GM12878 (cell line): ENCODE results near the gene SRGAP2C.
"Not testable (repeated sequence)": the region's sequence is repeated elsewhere in the genome, so short reads cannot be mapped to it uniquely, and the experiment has no call there.

Experiments used
- CHD2 ChIP-seq: IDR thresholded peaks from 2 replicates; pipeline ENCODE4 v1.6.1; 2011; ENCODE audit warnings: low read depth, low read length, improper control_type of control experiment, borderline replicate concordance
- SIN3A ChIP-seq: IDR thresholded peaks from 2 replicates; pipeline ENCODE4 v1.6.1; 2012; ENCODE audit warnings: low read depth, low read length, improper control_type of control experiment
- SMARCA5 ChIP-seq: fragments of 450-650 bp; IDR thresholded peaks from 2 replicates; pipeline ENCODE4 v1.6.1; 2017; ENCODE audit warnings: mild to moderate bottlenecking
- ZNF592 ChIP-seq: fragments of 450-650 bp; IDR thresholded peaks from 2 replicates; pipeline ENCODE4 v1.6.1; 2017; ENCODE audit warnings: mild to moderate bottlenecking, moderate library complexity
- TF ChIP-seq, protein P1 (sequence below): IDR thresholded peaks from 2 replicates; pipeline ENCODE4 v1.6.1; 2012; ENCODE audit warnings: mild to moderate bottlenecking, low read depth, low read length

DNA sequence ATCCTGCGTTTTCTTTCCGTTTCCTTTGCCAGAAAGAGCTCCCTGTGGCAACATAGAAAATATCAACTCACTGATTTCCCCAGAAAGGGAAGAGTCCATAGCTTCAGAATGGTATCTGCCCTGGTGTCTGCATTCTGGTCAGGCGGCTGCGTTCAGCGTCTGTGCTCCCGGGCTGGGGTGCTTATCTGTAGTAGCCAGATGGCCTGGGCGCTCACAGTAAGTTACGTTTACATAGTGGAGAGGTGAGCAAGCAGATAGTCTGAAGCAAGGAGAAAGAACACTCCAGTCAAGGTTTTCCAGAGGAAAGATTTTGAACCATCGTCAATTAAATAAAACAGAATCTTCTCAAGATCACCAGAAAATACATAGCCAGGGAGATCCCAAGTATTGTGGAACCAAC lies 28.7 kb downstream of the SRGAP2C start:
- TF ChIP-seq SMARCA5, SIN3A, ZNF592, CHD2: not testable (repeated sequence)
- TF ChIP-seq, protein P1, sequence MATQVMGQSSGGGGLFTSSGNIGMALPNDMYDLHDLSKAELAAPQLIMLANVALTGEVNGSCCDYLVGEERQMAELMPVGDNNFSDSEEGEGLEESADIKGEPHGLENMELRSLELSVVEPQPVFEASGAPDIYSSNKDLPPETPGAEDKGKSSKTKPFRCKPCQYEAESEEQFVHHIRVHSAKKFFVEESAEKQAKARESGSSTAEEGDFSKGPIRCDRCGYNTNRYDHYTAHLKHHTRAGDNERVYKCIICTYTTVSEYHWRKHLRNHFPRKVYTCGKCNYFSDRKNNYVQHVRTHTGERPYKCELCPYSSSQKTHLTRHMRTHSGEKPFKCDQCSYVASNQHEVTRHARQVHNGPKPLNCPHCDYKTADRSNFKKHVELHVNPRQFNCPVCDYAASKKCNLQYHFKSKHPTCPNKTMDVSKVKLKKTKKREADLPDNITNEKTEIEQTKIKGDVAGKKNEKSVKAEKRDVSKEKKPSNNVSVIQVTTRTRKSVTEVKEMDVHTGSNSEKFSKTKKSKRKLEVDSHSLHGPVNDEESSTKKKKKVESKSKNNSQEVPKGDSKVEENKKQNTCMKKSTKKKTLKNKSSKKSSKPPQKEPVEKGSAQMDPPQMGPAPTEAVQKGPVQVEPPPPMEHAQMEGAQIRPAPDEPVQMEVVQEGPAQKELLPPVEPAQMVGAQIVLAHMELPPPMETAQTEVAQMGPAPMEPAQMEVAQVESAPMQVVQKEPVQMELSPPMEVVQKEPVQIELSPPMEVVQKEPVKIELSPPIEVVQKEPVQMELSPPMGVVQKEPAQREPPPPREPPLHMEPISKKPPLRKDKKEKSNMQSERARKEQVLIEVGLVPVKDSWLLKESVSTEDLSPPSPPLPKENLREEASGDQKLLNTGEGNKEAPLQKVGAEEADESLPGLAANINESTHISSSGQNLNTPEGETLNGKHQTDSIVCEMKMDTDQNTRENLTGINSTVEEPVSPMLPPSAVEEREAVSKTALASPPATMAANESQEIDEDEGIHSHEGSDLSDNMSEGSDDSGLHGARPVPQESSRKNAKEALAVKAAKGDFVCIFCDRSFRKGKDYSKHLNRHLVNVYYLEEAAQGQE: not testable (repeated sequence)
